K562 (cell line): Measurements from ENCODE around the gene MRPL16. TPM values are rescaled to one million over a fixed set of nuclear protein-coding genes. Genes with fewer than 3 reads are reported as not detected.

Experiments
- SMARCA5 ChIP-seq: fragments of 450-650 bp; IDR thresholded peaks from 2 replicates; pipeline ENCODE4 v1.6.1; 2016
- polyA plus RNA-seq, 8 experiments: library from polyadenylated mRNA; depleted of rRNA in 4 of 8; stranded (reverse) in 5 of 8; unstranded in 3 of 8; fragments of >200 nt; fragmentation: Nextera tagmentation in 2 of 8; fragmentation: Illumina TruSeq in 1 of 8; extraction: Ambion mirVana in 2 of 8; extraction: Trizol in 1 of 8; gene quantifications; 2 replicates each; pipeline versions ENCODE4 v1.2.1 to v1.2.3, GENCODE V29; 2011 to 2014; ENCODE audit warnings: inconsistent platforms in 1 of 8, missing spikeins in 1 of 8
- total RNA-seq, 7 experiments: library from RNA; depleted of rRNA in 6 of 7; stranded (reverse); fragments of >200 nt in 6 of 7; fragmentation: Illumina TruSeq in 2 of 7; extraction: Trizol in 2 of 7; gene quantifications; 2 replicates each; pipeline versions ENCODE4 v1.2.1 to v1.2.3, GENCODE V29; 2011 to 2021; ENCODE audit warnings: low replicate concordance in 1 of 7
- TF ChIP-seq, protein P1 (sequence below): fragments of 200-600 bp; sonication (generic); IDR thresholded peaks from one replicate; pipeline ENCODE4 v1.6.1; 2012; ENCODE audit warnings: mild to moderate bottlenecking, low read depth, low read length, inconsistent platforms

MRPL16 gene
- total and polyA plus RNA-seq, 9 of the 15 experiments (the other 6 are each of a cell fraction or from before 2014, with no cell fraction given): 63.3 to 209 (median 157) TPM

DNA sequence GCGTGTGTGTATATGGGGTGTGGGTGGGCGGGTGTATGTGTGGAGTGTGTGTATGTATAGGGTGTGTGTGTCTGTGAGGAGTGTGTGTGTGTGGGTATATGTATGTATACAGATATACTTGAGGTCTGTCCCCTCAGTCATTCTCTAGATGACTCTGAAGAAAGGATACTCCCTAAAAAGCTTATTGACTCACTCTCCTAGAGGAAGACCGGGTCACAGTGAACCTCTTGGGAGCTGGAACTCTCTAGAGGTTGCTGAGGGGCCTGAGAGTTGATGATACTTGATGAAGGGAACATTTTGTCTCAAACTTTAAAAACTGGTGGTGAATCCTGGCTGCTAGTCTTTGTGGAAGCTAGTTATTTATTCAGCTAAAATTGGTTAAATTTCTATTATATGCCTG, 40.3 kb downstream of the MRPL16 start (continued):
- TF ChIP-seq, protein P1, sequence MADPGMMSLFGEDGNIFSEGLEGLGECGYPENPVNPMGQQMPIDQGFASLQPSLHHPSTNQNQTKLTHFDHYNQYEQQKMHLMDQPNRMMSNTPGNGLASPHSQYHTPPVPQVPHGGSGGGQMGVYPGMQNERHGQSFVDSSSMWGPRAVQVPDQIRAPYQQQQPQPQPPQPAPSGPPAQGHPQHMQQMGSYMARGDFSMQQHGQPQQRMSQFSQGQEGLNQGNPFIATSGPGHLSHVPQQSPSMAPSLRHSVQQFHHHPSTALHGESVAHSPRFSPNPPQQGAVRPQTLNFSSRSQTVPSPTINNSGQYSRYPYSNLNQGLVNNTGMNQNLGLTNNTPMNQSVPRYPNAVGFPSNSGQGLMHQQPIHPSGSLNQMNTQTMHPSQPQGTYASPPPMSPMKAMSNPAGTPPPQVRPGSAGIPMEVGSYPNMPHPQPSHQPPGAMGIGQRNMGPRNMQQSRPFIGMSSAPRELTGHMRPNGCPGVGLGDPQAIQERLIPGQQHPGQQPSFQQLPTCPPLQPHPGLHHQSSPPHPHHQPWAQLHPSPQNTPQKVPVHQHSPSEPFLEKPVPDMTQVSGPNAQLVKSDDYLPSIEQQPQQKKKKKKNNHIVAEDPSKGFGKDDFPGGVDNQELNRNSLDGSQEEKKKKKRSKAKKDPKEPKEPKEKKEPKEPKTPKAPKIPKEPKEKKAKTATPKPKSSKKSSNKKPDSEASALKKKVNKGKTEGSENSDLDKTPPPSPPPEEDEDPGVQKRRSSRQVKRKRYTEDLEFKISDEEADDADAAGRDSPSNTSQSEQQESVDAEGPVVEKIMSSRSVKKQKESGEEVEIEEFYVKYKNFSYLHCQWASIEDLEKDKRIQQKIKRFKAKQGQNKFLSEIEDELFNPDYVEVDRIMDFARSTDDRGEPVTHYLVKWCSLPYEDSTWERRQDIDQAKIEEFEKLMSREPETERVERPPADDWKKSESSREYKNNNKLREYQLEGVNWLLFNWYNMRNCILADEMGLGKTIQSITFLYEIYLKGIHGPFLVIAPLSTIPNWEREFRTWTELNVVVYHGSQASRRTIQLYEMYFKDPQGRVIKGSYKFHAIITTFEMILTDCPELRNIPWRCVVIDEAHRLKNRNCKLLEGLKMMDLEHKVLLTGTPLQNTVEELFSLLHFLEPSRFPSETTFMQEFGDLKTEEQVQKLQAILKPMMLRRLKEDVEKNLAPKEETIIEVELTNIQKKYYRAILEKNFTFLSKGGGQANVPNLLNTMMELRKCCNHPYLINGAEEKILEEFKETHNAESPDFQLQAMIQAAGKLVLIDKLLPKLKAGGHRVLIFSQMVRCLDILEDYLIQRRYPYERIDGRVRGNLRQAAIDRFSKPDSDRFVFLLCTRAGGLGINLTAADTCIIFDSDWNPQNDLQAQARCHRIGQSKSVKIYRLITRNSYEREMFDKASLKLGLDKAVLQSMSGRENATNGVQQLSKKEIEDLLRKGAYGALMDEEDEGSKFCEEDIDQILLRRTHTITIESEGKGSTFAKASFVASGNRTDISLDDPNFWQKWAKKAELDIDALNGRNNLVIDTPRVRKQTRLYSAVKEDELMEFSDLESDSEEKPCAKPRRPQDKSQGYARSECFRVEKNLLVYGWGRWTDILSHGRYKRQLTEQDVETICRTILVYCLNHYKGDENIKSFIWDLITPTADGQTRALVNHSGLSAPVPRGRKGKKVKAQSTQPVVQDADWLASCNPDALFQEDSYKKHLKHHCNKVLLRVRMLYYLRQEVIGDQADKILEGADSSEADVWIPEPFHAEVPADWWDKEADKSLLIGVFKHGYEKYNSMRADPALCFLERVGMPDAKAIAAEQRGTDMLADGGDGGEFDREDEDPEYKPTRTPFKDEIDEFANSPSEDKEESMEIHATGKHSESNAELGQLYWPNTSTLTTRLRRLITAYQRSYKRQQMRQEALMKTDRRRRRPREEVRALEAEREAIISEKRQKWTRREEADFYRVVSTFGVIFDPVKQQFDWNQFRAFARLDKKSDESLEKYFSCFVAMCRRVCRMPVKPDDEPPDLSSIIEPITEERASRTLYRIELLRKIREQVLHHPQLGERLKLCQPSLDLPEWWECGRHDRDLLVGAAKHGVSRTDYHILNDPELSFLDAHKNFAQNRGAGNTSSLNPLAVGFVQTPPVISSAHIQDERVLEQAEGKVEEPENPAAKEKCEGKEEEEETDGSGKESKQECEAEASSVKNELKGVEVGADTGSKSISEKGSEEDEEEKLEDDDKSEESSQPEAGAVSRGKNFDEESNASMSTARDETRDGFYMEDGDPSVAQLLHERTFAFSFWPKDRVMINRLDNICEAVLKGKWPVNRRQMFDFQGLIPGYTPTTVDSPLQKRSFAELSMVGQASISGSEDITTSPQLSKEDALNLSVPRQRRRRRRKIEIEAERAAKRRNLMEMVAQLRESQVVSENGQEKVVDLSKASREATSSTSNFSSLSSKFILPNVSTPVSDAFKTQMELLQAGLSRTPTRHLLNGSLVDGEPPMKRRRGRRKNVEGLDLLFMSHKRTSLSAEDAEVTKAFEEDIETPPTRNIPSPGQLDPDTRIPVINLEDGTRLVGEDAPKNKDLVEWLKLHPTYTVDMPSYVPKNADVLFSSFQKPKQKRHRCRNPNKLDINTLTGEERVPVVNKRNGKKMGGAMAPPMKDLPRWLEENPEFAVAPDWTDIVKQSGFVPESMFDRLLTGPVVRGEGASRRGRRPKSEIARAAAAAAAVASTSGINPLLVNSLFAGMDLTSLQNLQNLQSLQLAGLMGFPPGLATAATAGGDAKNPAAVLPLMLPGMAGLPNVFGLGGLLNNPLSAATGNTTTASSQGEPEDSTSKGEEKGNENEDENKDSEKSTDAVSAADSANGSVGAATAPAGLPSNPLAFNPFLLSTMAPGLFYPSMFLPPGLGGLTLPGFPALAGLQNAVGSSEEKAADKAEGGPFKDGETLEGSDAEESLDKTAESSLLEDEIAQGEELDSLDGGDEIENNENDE: no peak
- no peak for TF ChIP-seq SMARCA5
